HG03064 (cell line): ENCODE data around the gene NOC3L.
"Not testable (repeated sequence)": the region's sequence is repeated elsewhere in the genome, so short reads cannot be mapped to it uniquely, and the experiment has no call there.

Experiments used
- ATAC-seq: cut with Tn5 transposase; IDR thresholded peaks from one replicate; pipeline ENCODE4 v1.9.1; 2021; ENCODE audit warnings: low read depth; ENCODE audit not compliant: unreplicated experiment

Gene NOC3L

GRCh38 chr10:94362360-94363250, at the start of gene NOC3L:
Gene NOC3L (minus strand): TSS chr10:94362939. CDS start chr10:94362838, 101 bp downstream.
- peak; percentile 99 for ATAC-seq

GRCh38 chr10:94412449-94412848, 49.7 kb upstream of the NOC3L start:
- ATAC-seq = no peak

- no peak for ATAC-seq
These were observed 48.6 kb upstream of the NOC3L start for GRCh38 chr10:94411304-94411703.

- ATAC-seq = no peak
These were observed 46.4 kb upstream of the NOC3L start for GRCh38 chr10:94409021-94409657.

- ATAC-seq = no peak
These were observed 44.9 kb upstream of the NOC3L start for GRCh38 chr10:94407668-94408067.

- ATAC-seq = no peak
These were observed 42.7 kb upstream of the NOC3L start for GRCh38 chr10:94405406-94405805.

- peak; percentile 60 for ATAC-seq
These were observed 40.9 kb upstream of the NOC3L start for GRCh38 chr10:94403380-94404213.

GRCh38 chr10:94402843-94403379, 40.2 kb upstream of the NOC3L start:
- peak; percentile 48 for ATAC-seq

GRCh38 chr10:94402204-94402842, 39.6 kb upstream of the NOC3L start, which contains the start of gene TBC1D12:
Gene TBC1D12 (plus strand): TSS chr10:94402541. CDS start chr10:94402614, 73 bp downstream.
- ATAC-seq = peak; percentile 58

- ATAC-seq = no peak
These were observed 36.0 kb upstream of the NOC3L start for GRCh38 chr10:94398762-94399161.

GRCh38 chr10:94397549-94398370, 35.0 kb upstream of the NOC3L start:
- ATAC-seq = no peak

- ATAC-seq = not testable (repeated sequence)
These were observed 29.4 kb upstream of the NOC3L start for GRCh38 chr10:94392117-94392516.

GRCh38 chr10:94385733-94386132, 23.0 kb upstream of the NOC3L start:
- not testable (repeated sequence) for ATAC-seq

- no peak for ATAC-seq
These were observed 20.8 kb upstream of the NOC3L start for GRCh38 chr10:94383530-94383929.

GRCh38 chr10:94376865-94377264, 14.1 kb upstream of the NOC3L start:
- no peak for ATAC-seq

GRCh38 chr10:94375374-94375773, 12.6 kb upstream of the NOC3L start:
- no peak for ATAC-seq

GRCh38 chr10:94370501-94370900, 7.8 kb upstream of the NOC3L start:
- ATAC-seq = no peak

GRCh38 chr10:94366382-94366781, 3.6 kb upstream of the NOC3L start:
- ATAC-seq = no peak

- ATAC-seq = no peak
These were observed 1.7 kb upstream of the NOC3L start for GRCh38 chr10:94364482-94364881.
